HCT116 (cell line): Measurements from ENCODE around the gene PCDHB4. TPM values are rescaled to one million over a fixed set of nuclear protein-coding genes. Genes with fewer than 3 reads are reported as not detected.
"Not testable (repeated sequence)": the region's sequence is repeated elsewhere in the genome, so short reads cannot be mapped to it uniquely, and the experiment has no call there.

ENCODE experiments used
- ATAC-seq: fragments of 200-7000 bp; cut with Tn5 transposase; 2 replicates; pipeline ENCODE4 v1.9.1; 2020; ENCODE audit warnings: mild to moderate bottlenecking, moderate library complexity
- BruUV-seq: library from RNA; stranded (reverse); fragments of 400-500 nt; replicated peaks from 2 replicates; lab custom pipeline; 2021; lab: Mats Ljungman, UMichigan
- CTCF ChIA-PET: fragments of 300-600 bp; sonication (Branson Sonifier 250); formaldehyde crosslinking; loops from one replicate; lab custom pipeline; 2021; ENCODE audit warnings: antibody characterized with exemption; lab: Charles Lee
- POLR2A ChIA-PET: fragments of 300-600, 350-600 bp; sonication (Branson Sonifier 250); formaldehyde crosslinking; loops from one replicate; lab custom pipeline; 2021; ENCODE audit warnings: antibody characterized with exemption; lab: Charles Lee
- RAD21 ChIA-PET, 2 experiments: fragments of 300-600 bp; sonication (Branson Sonifier 250); formaldehyde crosslinking; loops; one replicate each; lab custom pipeline; 2023; ENCODE audit warnings: low total read pairs in 2 of 2; ENCODE audit not compliant: uncharacterized antibody in 2 of 2, unreplicated experiment in 2 of 2, low non-redundant PET in 1 of 2; lab: Charles Lee
- DNase-seq: peaks from one replicate; pipeline ENCODE4 v3.0.0-alpha.2; 2010; ENCODE audit warnings: low read depth, low spot score
- H2AFZ ChIP-seq: fragments of 200-600 bp; shearing (Covaris generic), sonication (generic); 2 replicates; pipeline ENCODE4 v1.6.1; 2017; ENCODE audit warnings: low read depth, mixed run types, mixed read lengths, antibody characterized with exemption, low read length; ENCODE audit not compliant: poor library complexity, severe bottlenecking
- H3K27ac ChIP-seq: 2 replicates; pipeline ENCODE4 v1.5.1; 2012; ENCODE audit warnings: low read depth, low read length
- H3K27me3 ChIP-seq: fragments of 200-600 bp; sonication (generic); 2 replicates; pipeline ENCODE4 v1.6.1; 2016; ENCODE audit warnings: mixed run types, low read length, mixed read lengths; ENCODE audit not compliant: insufficient read depth
- H3K36me3 ChIP-seq, 2 experiments: fragments of 200-500 bp in 1 of 2; fragments of 200-600 bp in 1 of 2; sonication (Bioruptor generic) in 1 of 2; sonication (generic) in 1 of 2; 2 replicates each; pipeline versions ENCODE4 v1.5.1 to v1.6.1; 2014 to 2016; ENCODE audit warnings: low read length in 2 of 2, inconsistent platforms in 1 of 2, mixed read lengths in 1 of 2, mixed run types in 1 of 2; ENCODE audit not compliant: insufficient read depth in 2 of 2, control insufficient read depth in 1 of 2
- H3K4me1 ChIP-seq, 2 experiments: fragments of 200-600 bp in 1 of 2; sonication (generic) in 1 of 2; 2 replicates each; pipeline versions ENCODE4 v1.5.1 to v1.6.1; 2012 to 2017; ENCODE audit warnings: low read length in 2 of 2, inconsistent platforms in 1 of 2, mild to moderate bottlenecking in 1 of 2, mixed read lengths in 1 of 2, mixed run types in 1 of 2, moderate library complexity in 1 of 2; ENCODE audit not compliant: insufficient read depth in 2 of 2, control insufficient read depth in 1 of 2
- H3K4me2 ChIP-seq: fragments of 200-600 bp; sonication (generic); 2 replicates; pipeline ENCODE4 v1.6.1; 2017; ENCODE audit warnings: mixed run types, low read length, mixed read lengths
- H3K4me3 ChIP-seq, 2 experiments: fragments of 200-600 bp in 1 of 2; sonication (generic) in 1 of 2; replicated peaks in 1 of 2; 2 replicates each; pipeline ENCODE4 v1.5.1; 2011 to 2016; ENCODE audit warnings: low read length in 2 of 2, control low read depth in 1 of 2, low read depth in 1 of 2, mild to moderate bottlenecking in 1 of 2, mixed read lengths in 1 of 2, mixed run types in 1 of 2
- H3K79me2 ChIP-seq: fragments of 200-600 bp; sonication (generic); 2 replicates; pipeline ENCODE4 v1.6.1; 2017; ENCODE audit warnings: mild to moderate bottlenecking, mixed run types, low read length, moderate library complexity, mixed read lengths; ENCODE audit not compliant: insufficient read depth
- H3K9ac ChIP-seq: fragments of 200-600 bp; sonication (generic); 2 replicates; pipeline ENCODE4 v1.6.1; 2016; ENCODE audit warnings: low read length, mixed read lengths
- H3K9me2 ChIP-seq: fragments of 200-600 bp; sonication (generic), shearing (Covaris generic); 2 replicates; pipeline ENCODE4 v1.6.1; 2017; ENCODE audit warnings: mixed run types, mild to moderate bottlenecking, moderate library complexity; ENCODE audit not compliant: insufficient read depth
- H3K9me3 ChIP-seq, 2 experiments: fragments of 200-500 bp in 1 of 2; fragments of 200-600 bp in 1 of 2; sonication (Bioruptor generic) in 1 of 2; sonication (generic) in 1 of 2; 2 replicates each; pipeline ENCODE4 v1.6.1; 2014 to 2017; ENCODE audit warnings: low read length in 2 of 2, mixed read lengths in 2 of 2, inconsistent platforms in 1 of 2, low read depth in 1 of 2, mild to moderate bottlenecking in 1 of 2, mixed run types in 1 of 2, moderate library complexity in 1 of 2; ENCODE audit not compliant: control insufficient read depth in 1 of 2, insufficient read depth in 1 of 2
- H4K20me1 ChIP-seq: fragments of 200-600 bp; sonication (generic), shearing (Covaris generic); 2 replicates; pipeline ENCODE4 v1.6.1; 2017; ENCODE audit warnings: mixed run types, mild to moderate bottlenecking, moderate library complexity; ENCODE audit not compliant: insufficient read depth
- CBX3 ChIP-seq: IDR thresholded peaks from 2 replicates; pipeline ENCODE4 v1.6.1; 2012; ENCODE audit warnings: low read depth
- ELF1 ChIP-seq: IDR thresholded peaks from 2 replicates; pipeline ENCODE4 v1.6.1; 2012; ENCODE audit warnings: low read depth, borderline replicate concordance
- EZH2 ChIP-seq: fragments of 200-600 bp; sonication (generic); IDR thresholded peaks from 2 replicates; pipeline ENCODE4 v1.6.1; 2017; ENCODE audit warnings: antibody characterized with exemption, mixed run types
- FOSL1 ChIP-seq: IDR thresholded peaks from 2 replicates; pipeline ENCODE4 v1.6.1; 2012; ENCODE audit warnings: low read depth
- MAX ChIP-seq: IDR thresholded peaks from 2 replicates; pipeline ENCODE4 v1.6.1; 2012
- intact Hi-C: fragments of 100-400 bp; cut with micrococcal nuclease; formaldehyde crosslinking; loops from 2 replicates; pipeline ENCODE4 v1.10.0; 2022
- total RNA-seq: library from RNA; stranded (reverse); gene quantifications from one replicate; pipeline ENCODE4 v1.2.1, GENCODE V29; 2021; ENCODE audit not compliant: unreplicated experiment
- TF ChIP-seq, protein P1 (sequence below): IDR thresholded peaks from 2 replicates; pipeline ENCODE4 v1.6.1; 2012; ENCODE audit warnings: low read depth
- TF ChIP-seq, protein P2 (sequence below): IDR thresholded peaks from 2 replicates; pipeline ENCODE4 v1.6.1; 2011; ENCODE audit warnings: mild to moderate bottlenecking, low read length, moderate library complexity; ENCODE audit not compliant: insufficient replicate concordance; ENCODE audit errors: extremely low read depth

The PCDHB4 gene
- total RNA-seq, 1 experiment from 2014 or later, result not detected

GRCh38 chr5:141150993-141151325 lies 29.3 kb downstream of the PCDHB4 start:
- BruUV-seq, result no TSS peak
- Histone ChIP-seq H2AFZ (no peak overlapping the region), H3K27me3 (no peaks in the 10 kb centered on the region), H3K4me2 (no peak overlapping the region), H4K20me1 (no peaks in the 10 kb centered on the region), H3K4me1 (no peaks in the 10 kb centered on the region)
- CTCF ChIA-PET, result no interaction called here
- DNase-seq (no peak), ATAC-seq (no peak)
- intact Hi-C loops, result no loop called here
- POLR2A ChIA-PET, result no interaction called here
- TF ChIP-seq FOSL1 (no peak), MAX (no peak), EZH2 (no peak), CBX3 (no peak), ELF1 (no peak)
- TF ChIP-seq, protein P1, sequence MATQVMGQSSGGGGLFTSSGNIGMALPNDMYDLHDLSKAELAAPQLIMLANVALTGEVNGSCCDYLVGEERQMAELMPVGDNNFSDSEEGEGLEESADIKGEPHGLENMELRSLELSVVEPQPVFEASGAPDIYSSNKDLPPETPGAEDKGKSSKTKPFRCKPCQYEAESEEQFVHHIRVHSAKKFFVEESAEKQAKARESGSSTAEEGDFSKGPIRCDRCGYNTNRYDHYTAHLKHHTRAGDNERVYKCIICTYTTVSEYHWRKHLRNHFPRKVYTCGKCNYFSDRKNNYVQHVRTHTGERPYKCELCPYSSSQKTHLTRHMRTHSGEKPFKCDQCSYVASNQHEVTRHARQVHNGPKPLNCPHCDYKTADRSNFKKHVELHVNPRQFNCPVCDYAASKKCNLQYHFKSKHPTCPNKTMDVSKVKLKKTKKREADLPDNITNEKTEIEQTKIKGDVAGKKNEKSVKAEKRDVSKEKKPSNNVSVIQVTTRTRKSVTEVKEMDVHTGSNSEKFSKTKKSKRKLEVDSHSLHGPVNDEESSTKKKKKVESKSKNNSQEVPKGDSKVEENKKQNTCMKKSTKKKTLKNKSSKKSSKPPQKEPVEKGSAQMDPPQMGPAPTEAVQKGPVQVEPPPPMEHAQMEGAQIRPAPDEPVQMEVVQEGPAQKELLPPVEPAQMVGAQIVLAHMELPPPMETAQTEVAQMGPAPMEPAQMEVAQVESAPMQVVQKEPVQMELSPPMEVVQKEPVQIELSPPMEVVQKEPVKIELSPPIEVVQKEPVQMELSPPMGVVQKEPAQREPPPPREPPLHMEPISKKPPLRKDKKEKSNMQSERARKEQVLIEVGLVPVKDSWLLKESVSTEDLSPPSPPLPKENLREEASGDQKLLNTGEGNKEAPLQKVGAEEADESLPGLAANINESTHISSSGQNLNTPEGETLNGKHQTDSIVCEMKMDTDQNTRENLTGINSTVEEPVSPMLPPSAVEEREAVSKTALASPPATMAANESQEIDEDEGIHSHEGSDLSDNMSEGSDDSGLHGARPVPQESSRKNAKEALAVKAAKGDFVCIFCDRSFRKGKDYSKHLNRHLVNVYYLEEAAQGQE, result no peak
- TF ChIP-seq, protein P2, sequence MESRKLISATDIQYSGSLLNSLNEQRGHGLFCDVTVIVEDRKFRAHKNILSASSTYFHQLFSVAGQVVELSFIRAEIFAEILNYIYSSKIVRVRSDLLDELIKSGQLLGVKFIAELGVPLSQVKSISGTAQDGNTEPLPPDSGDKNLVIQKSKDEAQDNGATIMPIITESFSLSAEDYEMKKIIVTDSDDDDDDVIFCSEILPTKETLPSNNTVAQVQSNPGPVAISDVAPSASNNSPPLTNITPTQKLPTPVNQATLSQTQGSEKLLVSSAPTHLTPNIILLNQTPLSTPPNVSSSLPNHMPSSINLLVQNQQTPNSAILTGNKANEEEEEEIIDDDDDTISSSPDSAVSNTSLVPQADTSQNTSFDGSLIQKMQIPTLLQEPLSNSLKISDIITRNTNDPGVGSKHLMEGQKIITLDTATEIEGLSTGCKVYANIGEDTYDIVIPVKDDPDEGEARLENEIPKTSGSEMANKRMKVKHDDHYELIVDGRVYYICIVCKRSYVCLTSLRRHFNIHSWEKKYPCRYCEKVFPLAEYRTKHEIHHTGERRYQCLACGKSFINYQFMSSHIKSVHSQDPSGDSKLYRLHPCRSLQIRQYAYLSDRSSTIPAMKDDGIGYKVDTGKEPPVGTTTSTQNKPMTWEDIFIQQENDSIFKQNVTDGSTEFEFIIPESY, result no peak
- TF ChIP-seq, all 23 proteins: peak for 0
- Histone ChIP-seq H3K9me3 (no peaks in the 10 kb centered on the region; a peak in 1 of 4 replicates), H3K4me3 (no peak overlapping the region), H3K36me3 (no peaks in the 10 kb centered on the region), H3K9ac (no peak overlapping the region), H3K27ac (no peak overlapping the region), H3K9me2 (no peaks in the 10 kb centered on the region), H3K79me2 (no peaks in the 10 kb centered on the region)
- RAD21 ChIA-PET, result no interaction called here

DNA sequence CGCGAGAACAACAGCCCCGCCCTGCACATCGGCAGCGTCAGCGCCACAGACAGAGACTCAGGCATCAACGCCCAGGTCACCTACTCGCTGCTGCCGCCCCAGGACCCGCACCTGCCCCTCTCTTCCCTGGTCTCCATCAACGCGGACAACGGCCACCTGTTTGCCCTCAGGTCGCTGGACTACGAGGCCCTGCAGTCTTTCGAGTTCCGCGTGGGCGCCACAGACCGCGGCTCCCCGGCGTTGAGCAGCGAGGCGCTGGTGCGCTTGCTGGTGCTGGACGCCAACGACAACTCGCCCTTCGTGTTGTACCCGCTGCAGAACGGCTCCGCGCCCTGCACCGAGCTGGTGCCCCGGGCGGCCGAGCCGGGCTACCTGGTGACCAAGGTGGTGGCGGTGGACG lies 30.0 kb downstream of the PCDHB4 start:
- H3K4me2 ChIP-seq, H3K4me3 ChIP-seq, H3K27me3 ChIP-seq, POLR2A ChIA-PET, H3K79me2 ChIP-seq, intact Hi-C loops, CTCF ChIA-PET, H3K4me1 ChIP-seq, H4K20me1 ChIP-seq, DNase-seq, ATAC-seq, RAD21 ChIA-PET, H3K9me2 ChIP-seq, H3K9me3 ChIP-seq, H3K36me3 ChIP-seq, H2AFZ ChIP-seq, H3K9ac ChIP-seq, H3K27ac ChIP-seq, BruUV-seq: not testable (repeated sequence)

GRCh38 chr5:141152096-141152495 lies 30.5 kb downstream of the PCDHB4 start:
- CTCF ChIA-PET, DNase-seq, H4K20me1 ChIP-seq, H3K79me2 ChIP-seq, RAD21 ChIA-PET, POLR2A ChIA-PET, H3K4me3 ChIP-seq, H3K27me3 ChIP-seq, H3K4me2 ChIP-seq, H2AFZ ChIP-seq, H3K9me3 ChIP-seq, H3K9ac ChIP-seq, H3K36me3 ChIP-seq, ATAC-seq, BruUV-seq, H3K4me1 ChIP-seq, H3K9me2 ChIP-seq, intact Hi-C loops, H3K27ac ChIP-seq: not testable (repeated sequence)
